ENCODE data around the gene PHETA2. TPM values are rescaled to one million over a fixed set of nuclear protein-coding genes. Genes with fewer than 3 reads are reported as not detected.

Gene PHETA2
- total and polyA plus RNA-seq, 2 of the 8 experiments (the other 6 are each of a cell fraction or from before 2014, with no cell fraction given), result 7.4 to 7.6 TPM

- H3K14ac ChIP-seq (ENCODE audit: insufficient read length), result no peak overlapping the region
- no peak overlapping the region for H2AK5ac ChIP-seq (ENCODE audit: low read depth, low read length)
- H3K79me1 ChIP-seq (ENCODE audit: low read depth, low read length), result no peaks in the 10 kb centered on the region
- H2BK5ac ChIP-seq (ENCODE audit: low read depth, low read length), result no peak overlapping the region
- H3K4me3 ChIP-seq (ENCODE audit: extremely low read depth in 1 of 4, insufficient read depth in 2 of 4, low read depth in 3 of 4, low read length in 4 of 4), result 0 out of 8 replicates have a peak overlapping the region, but pooled peaks of 1 of the 4 experiments have one; percentile 11
- no peak overlapping the region for H3K4ac ChIP-seq (replicated peaks; ENCODE audit: insufficient read length, low read depth, low read length)
- H3K4me1 ChIP-seq (replicated peaks in 1 of 4; ENCODE audit: control insufficient read depth in 3 of 4, insufficient read depth in 4 of 4, low read length in 3 of 4), result peaks cover 0 to 3% (median 0%) of the 10 kb centered on the region in 4 experiments; a peak in 2 of 7 replicates
- DNase-seq (ENCODE audit: low read depth in 1 of 2, low spot score in 2 of 2) (peak in 1 of 2 experiments; percentile 69), FAIRE-seq (no peak)
- H2BK20ac ChIP-seq (ENCODE audit: low read length), result no peak overlapping the region
- no peak overlapping the region for H3K27ac ChIP-seq (ENCODE audit: low read depth, low read length)
- H3K18ac ChIP-seq (ENCODE audit: extremely low read depth, low read length), result no peak overlapping the region
- H3K79me2 ChIP-seq (ENCODE audit: control insufficient read depth in 1 of 2, insufficient read depth in 2 of 2, low read length in 2 of 2), result no peaks in the 10 kb centered on the region
- H3K4me2 ChIP-seq (ENCODE audit: insufficient read depth in 1 of 2, low read depth in 2 of 2, low read length in 2 of 2), result no peak overlapping the region
- H3K9ac ChIP-seq (replicated peaks in 1 of 4; ENCODE audit: extremely low read depth in 1 of 4, low read depth in 3 of 4, low read length in 3 of 4), result no peak overlapping the region
- no peak overlapping the region for H4K91ac ChIP-seq (replicated peaks; ENCODE audit: insufficient read length, low read length)
- TF ChIP-seq EZH2 (IDR thresholded peaks at IDR 0.05; ENCODE audit: low read depth, low read length, severe bottlenecking) (no peak), SRF (IDR thresholded peaks at IDR 0.05; ENCODE audit: low read depth, low read length) (no peak), EGR1 (IDR thresholded peaks at IDR 0.05; ENCODE audit: borderline replicate concordance, low read depth, low read length) (no peak), CTCF (IDR thresholded peaks at IDR 0.05; ENCODE audit: control extremely low read depth in 1 of 3, insufficient read depth in 1 of 3, low read depth in 1 of 3, low read length in 3 of 3) (no peak), SIX5 (IDR thresholded peaks at IDR 0.05; ENCODE audit: low read depth, low read length) (no peak), CTBP2 (IDR thresholded peaks at IDR 0.05; ENCODE audit: borderline replicate concordance, insufficient read depth, insufficient read length, low read length) (no peak)
- TF ChIP-seq, protein P1, sequence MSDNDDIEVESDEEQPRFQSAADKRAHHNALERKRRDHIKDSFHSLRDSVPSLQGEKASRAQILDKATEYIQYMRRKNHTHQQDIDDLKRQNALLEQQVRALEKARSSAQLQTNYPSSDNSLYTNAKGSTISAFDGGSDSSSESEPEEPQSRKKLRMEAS (IDR thresholded peaks at IDR 0.05), result 0 out of 2 replicates have a peak, but pooled peaks have one; percentile 19
- H3K56ac ChIP-seq (replicated peaks; ENCODE audit: insufficient read length, low read depth, low read length), result no peak overlapping the region
- ChIA-PET POLR2A (ENCODE audit: partially characterized antibody) (interaction anchor here (0.6 kb wide), 1 partner anchor 185 kb away, joined by 4 read pairs; no protein-coding TSS in a partner anchor), CTCF (ENCODE audit: partially characterized antibody) (interaction anchor here (3.7 to 7.3 kb wide), 3 partner anchors 10 to 141 kb away, joined by 16 to 116 read pairs (median 55); partner anchors contain the start of genes NDUFA6 and SEPTIN3)
- H2AFZ ChIP-seq (ENCODE audit: low read length), result no peak overlapping the region
- H3K23me2 ChIP-seq (ENCODE audit: low read depth, low read length), result no peaks in the 10 kb centered on the region
- H3K9me3 ChIP-seq (ENCODE audit: insufficient read depth in 2 of 2, low read depth in 1 of 2, low read length in 1 of 2), result no peaks in the 10 kb centered on the region
- 34% methylated on average over 18 of the region's 18 CpGs; no CpG with 5 or more reads in 1 of the 2 experiments for WGBS, 2 experiments (ENCODE audit: extremely low coverage in 1 of 2, insufficient coverage in 1 of 2, insufficient read length in 1 of 2, insufficient replicate concordance in 2 of 2, low coverage in 1 of 2, low lambda C conversion rate in 2 of 2, missing lambda C conversion rate in 1 of 2)
- H2BK15ac ChIP-seq (ENCODE audit: low read length), result no peak overlapping the region
- no peak overlapping the region for H4K8ac ChIP-seq (ENCODE audit: extremely low read depth, insufficient read depth, low read length)
- no peak overlapping the region for H3K23ac ChIP-seq (ENCODE audit: insufficient read length)
- no peak overlapping the region for H4K5ac ChIP-seq (ENCODE audit: insufficient read length, low read depth, low read length)
- no peaks in the 10 kb centered on the region for H4K20me1 ChIP-seq (replicated peaks in 1 of 2; ENCODE audit: control insufficient read depth in 1 of 2, insufficient read depth in 2 of 2, low read length in 2 of 2)
- no peak overlapping the region for H2BK12ac ChIP-seq (ENCODE audit: low read depth, low read length)
- no peaks in the 10 kb centered on the region for H3K36me3 ChIP-seq (ENCODE audit: control insufficient read depth in 2 of 4, insufficient read depth in 4 of 4, low read length in 3 of 4)
- H3K27me3 ChIP-seq (replicated peaks in 1 of 4; ENCODE audit: control insufficient read depth in 3 of 4, extremely low read depth in 1 of 4, insufficient read depth in 3 of 4, low read length in 3 of 4), result peaks cover 0 to 7% (median 3%) of the 10 kb centered on the region in 4 experiments; a peak in 3 of 7 replicates
- no peak overlapping the region for H2BK120ac ChIP-seq (replicated peaks; ENCODE audit: low read depth, low read length)
Measured at GRCh38 chr22:42108848-42109247, 34.8 kb downstream of the PHETA2 start.

All from H1 (cell line).